ENCODE data around the gene PITPNM3. TPM values are rescaled to one million over a fixed set of nuclear protein-coding genes. Genes with fewer than 3 reads are reported as not detected.

Gene PITPNM3
- polyA plus RNA-seq, 1 donor from 2014 or later = 3.0 TPM

- H3K9me2 ChIP-seq (ENCODE audit: insufficient read depth, low read length) = no peaks in the 10 kb centered on the region
- H4K20me1 ChIP-seq (ENCODE audit: insufficient read depth) = no peaks in the 10 kb centered on the region
- no peaks in the 10 kb centered on the region for H3K27me3 ChIP-seq (ENCODE audit: insufficient read depth, low read depth, low read length)
- no peak overlapping the region for H3K4me3 ChIP-seq (ENCODE audit: low read length)
- TF ChIP-seq MXI1 (conservative IDR thresholded peaks at IDR 0.05; ENCODE audit: poor library complexity, severe bottlenecking) (no peak), SMC3 (conservative IDR thresholded peaks at IDR 0.05; ENCODE audit: poor library complexity) (no peak), EP300 (conservative IDR thresholded peaks at IDR 0.05; ENCODE audit: poor library complexity, severe bottlenecking) (no peak)
- H3K27ac ChIP-seq (ENCODE audit: low read length) = no peak overlapping the region
- H3K79me2 ChIP-seq (replicated peaks; ENCODE audit: insufficient read depth, low read length) = no peaks in the 10 kb centered on the region
- no peaks in the 10 kb centered on the region for H3K9me3 ChIP-seq (ENCODE audit: low read length)
- H3K36me3 ChIP-seq (ENCODE audit: insufficient read depth, low read length) = no peaks in the 10 kb centered on the region
- H3K9ac ChIP-seq (ENCODE audit: low read length) = no peak overlapping the region
- H2AFZ ChIP-seq (ENCODE audit: low read depth, low read length) = no peak overlapping the region
- no peak overlapping the region for H3K4me2 ChIP-seq (ENCODE audit: low read length)
- no peaks in the 10 kb centered on the region for H3F3A ChIP-seq (ENCODE audit: insufficient read depth, low read length, poor library complexity, severe bottlenecking)
These were observed 54.2 kb downstream of the PITPNM3 start for GRCh38 chr17:6502142-6502541.

DNA sequence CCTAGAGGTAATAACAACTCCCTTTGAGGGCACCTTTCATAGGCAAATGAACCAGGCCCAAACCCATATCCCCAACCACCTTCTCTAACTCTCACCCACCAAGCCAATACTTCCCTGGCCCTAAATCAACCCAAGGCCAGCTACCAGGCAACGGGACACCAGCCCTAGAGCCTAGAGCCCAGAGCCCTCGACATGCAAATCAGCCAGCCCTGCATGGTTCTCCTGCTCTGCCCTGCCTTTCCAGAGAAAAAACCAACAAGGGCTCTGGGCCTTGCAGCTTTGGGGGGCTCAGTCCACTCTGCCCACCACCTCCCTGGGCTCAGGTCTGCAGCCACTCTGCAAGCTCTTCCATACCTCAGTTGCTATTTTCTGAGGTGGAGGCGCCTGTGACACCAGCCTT is 55.0 kb downstream of the PITPNM3 start:
- no peaks in the 10 kb centered on the region for H3K9me3 ChIP-seq (ENCODE audit: low read length)
- no peak overlapping the region for H3K27ac ChIP-seq (ENCODE audit: low read length)
- H3K9ac ChIP-seq (ENCODE audit: low read length) = no peak overlapping the region
- TF ChIP-seq SMC3 (conservative IDR thresholded peaks at IDR 0.05; ENCODE audit: poor library complexity) (no peak), CTCF (IDR thresholded peaks at IDR 0.05; ENCODE audit: poor library complexity, severe bottlenecking) (no peak), EP300 (conservative IDR thresholded peaks at IDR 0.05; ENCODE audit: poor library complexity, severe bottlenecking) (no peak), MXI1 (conservative IDR thresholded peaks at IDR 0.05; ENCODE audit: poor library complexity, severe bottlenecking) (no peak)
- H3K36me3 ChIP-seq (ENCODE audit: insufficient read depth, low read length) = no peaks in the 10 kb centered on the region
- no peaks in the 10 kb centered on the region for H3F3A ChIP-seq (ENCODE audit: insufficient read depth, low read length, poor library complexity, severe bottlenecking)
- H4K20me1 ChIP-seq (ENCODE audit: insufficient read depth) = no peaks in the 10 kb centered on the region
- no peaks in the 10 kb centered on the region for H3K9me2 ChIP-seq (ENCODE audit: insufficient read depth, low read length)
- no peak overlapping the region for H3K4me3 ChIP-seq (ENCODE audit: low read length)
- H3K4me2 ChIP-seq (ENCODE audit: low read length) = no peak overlapping the region
- H3K27me3 ChIP-seq (ENCODE audit: insufficient read depth, low read depth, low read length) = no peaks in the 10 kb centered on the region
- no peak overlapping the region for H2AFZ ChIP-seq (ENCODE audit: low read depth, low read length)
- H3K79me2 ChIP-seq (replicated peaks; ENCODE audit: insufficient read depth, low read length) = no peaks in the 10 kb centered on the region

DNA sequence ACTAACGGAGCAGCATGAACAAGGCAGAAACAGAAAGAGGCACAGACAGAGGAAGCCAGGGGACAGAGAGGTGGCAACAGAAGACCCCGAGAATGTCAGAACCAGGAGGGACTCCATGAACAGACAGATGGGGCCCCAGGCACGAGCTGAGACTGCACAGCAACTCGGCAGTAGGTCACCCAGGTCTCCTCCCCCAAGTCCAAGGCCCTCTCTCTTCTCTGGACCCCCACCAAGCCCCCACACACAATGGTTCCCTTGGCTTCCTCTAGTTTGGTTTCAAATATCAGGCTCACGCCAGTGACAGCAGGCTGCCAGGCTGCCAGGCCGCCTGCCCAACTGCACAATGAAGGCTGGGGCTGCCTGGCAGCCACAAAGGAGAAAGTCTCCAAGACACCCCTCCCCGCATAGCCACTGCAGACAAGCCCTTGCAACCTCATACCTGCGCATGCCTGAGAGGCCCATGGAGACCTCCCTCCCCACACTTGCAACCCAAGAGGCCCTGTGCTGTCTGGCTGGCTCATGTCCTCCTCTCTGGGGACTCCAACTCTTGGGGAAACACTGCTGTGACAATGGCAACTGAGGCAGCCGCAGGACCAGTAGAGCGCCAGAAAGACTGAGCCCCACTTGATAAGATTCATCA is 57.3 kb downstream of the PITPNM3 start:
- Histone ChIP-seq H3K9ac (ENCODE audit: low read length) (no peak overlapping the region), H3K27me3 (ENCODE audit: insufficient read depth, low read depth, low read length) (no peaks in the 10 kb centered on the region), H2AFZ (ENCODE audit: low read depth, low read length) (no peak overlapping the region), H3K79me2 (replicated peaks; ENCODE audit: insufficient read depth, low read length) (no peaks in the 10 kb centered on the region), H3K9me3 (ENCODE audit: low read length) (no peaks in the 10 kb centered on the region), H3F3A (ENCODE audit: insufficient read depth, low read length, poor library complexity, severe bottlenecking) (no peaks in the 10 kb centered on the region), H4K20me1 (ENCODE audit: insufficient read depth) (no peaks in the 10 kb centered on the region), H3K36me3 (ENCODE audit: insufficient read depth, low read length) (no peaks in the 10 kb centered on the region), H3K4me3 (ENCODE audit: low read length) (no peak overlapping the region), H3K9me2 (ENCODE audit: insufficient read depth, low read length) (no peaks in the 10 kb centered on the region), H3K4me2 (ENCODE audit: low read length) (no peak overlapping the region), H3K27ac (ENCODE audit: low read length) (no peak overlapping the region)
- TF ChIP-seq TAF1 (IDR thresholded peaks at IDR 0.05; ENCODE audit: low read depth) (no peak), RAD21 (conservative IDR thresholded peaks at IDR 0.05) (no peak), POLR2AphosphoS5 (IDR thresholded peaks at IDR 0.05) (no peak), EZH2 (IDR thresholded peaks at IDR 0.05; ENCODE audit: borderline replicate concordance, insufficient read depth, low read length, poor library complexity, severe bottlenecking) (no peak), MXI1 (conservative IDR thresholded peaks at IDR 0.05; ENCODE audit: poor library complexity, severe bottlenecking) (no peak)
- TF ChIP-seq, protein P1, sequence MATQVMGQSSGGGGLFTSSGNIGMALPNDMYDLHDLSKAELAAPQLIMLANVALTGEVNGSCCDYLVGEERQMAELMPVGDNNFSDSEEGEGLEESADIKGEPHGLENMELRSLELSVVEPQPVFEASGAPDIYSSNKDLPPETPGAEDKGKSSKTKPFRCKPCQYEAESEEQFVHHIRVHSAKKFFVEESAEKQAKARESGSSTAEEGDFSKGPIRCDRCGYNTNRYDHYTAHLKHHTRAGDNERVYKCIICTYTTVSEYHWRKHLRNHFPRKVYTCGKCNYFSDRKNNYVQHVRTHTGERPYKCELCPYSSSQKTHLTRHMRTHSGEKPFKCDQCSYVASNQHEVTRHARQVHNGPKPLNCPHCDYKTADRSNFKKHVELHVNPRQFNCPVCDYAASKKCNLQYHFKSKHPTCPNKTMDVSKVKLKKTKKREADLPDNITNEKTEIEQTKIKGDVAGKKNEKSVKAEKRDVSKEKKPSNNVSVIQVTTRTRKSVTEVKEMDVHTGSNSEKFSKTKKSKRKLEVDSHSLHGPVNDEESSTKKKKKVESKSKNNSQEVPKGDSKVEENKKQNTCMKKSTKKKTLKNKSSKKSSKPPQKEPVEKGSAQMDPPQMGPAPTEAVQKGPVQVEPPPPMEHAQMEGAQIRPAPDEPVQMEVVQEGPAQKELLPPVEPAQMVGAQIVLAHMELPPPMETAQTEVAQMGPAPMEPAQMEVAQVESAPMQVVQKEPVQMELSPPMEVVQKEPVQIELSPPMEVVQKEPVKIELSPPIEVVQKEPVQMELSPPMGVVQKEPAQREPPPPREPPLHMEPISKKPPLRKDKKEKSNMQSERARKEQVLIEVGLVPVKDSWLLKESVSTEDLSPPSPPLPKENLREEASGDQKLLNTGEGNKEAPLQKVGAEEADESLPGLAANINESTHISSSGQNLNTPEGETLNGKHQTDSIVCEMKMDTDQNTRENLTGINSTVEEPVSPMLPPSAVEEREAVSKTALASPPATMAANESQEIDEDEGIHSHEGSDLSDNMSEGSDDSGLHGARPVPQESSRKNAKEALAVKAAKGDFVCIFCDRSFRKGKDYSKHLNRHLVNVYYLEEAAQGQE (IDR thresholded peaks at IDR 0.05; ENCODE audit: borderline replicate concordance) = no peak
